Upper lobe of left lung (tissue), 6 donors: Measurements from ENCODE around the gene IGFBP5. TPM values are rescaled to one million over a fixed set of nuclear protein-coding genes. Genes with fewer than 3 reads are reported as not detected.

Experiments used
- ATAC-seq, 2 donors: fragments of 200-7000 bp; cut with Tn5 transposase; one replicate each; pipeline ENCODE4 v1.9.1; 2022; ENCODE audit warnings: mild to moderate bottlenecking in 2 of 2, moderate library complexity in 2 of 2; ENCODE audit not compliant: low FRiP score in 2 of 2
- DNase-seq, 2 donors: peaks; one replicate each; pipeline ENCODE4 v3.0.0-alpha.2; 2019 to 2020
- H3K27ac ChIP-seq, 4 donors: fragments of 200-600 bp; sonication (generic); one replicate each; pipeline ENCODE4 v1.5.1; 2016 to 2019
- H3K27me3 ChIP-seq, 4 donors: fragments of 200-600 bp; sonication (generic); one replicate each; pipeline ENCODE4 v1.5.1; 2017 to 2019
- H3K36me3 ChIP-seq, 4 donors: fragments of 200-600 bp; sonication (generic); one replicate each; pipeline ENCODE4 v1.5.1; 2016 to 2019
- H3K4me1 ChIP-seq, 4 donors: fragments of 200-600 bp; sonication (generic); one replicate each; pipeline ENCODE4 v1.5.1; 2018 to 2019
- H3K4me3 ChIP-seq, 4 donors: fragments of 200-600 bp; sonication (generic); one replicate each; pipeline ENCODE4 v1.5.1; 2017 to 2019; ENCODE audit warnings: mild to moderate bottlenecking in 2 of 4, moderate library complexity in 1 of 4
- H3K9me3 ChIP-seq, 4 donors: fragments of 200-600 bp; sonication (generic); one replicate each; pipeline ENCODE4 v1.5.1; 2018 to 2019
- EP300 ChIP-seq, 4 donors: sonication (generic); formaldehyde crosslinking; IDR thresholded peaks; one replicate each; pipeline ENCODE4 v1.5.1; 2017; ENCODE audit warnings: antibody characterized with exemption in 4 of 4, control low read depth in 2 of 4
- POLR2A ChIP-seq, 4 donors: fragments of 450-650 bp; IDR thresholded peaks; one replicate each; pipeline ENCODE4 v1.5.1; 2016 to 2017; ENCODE audit warnings: antibody characterized with exemption in 4 of 4, mild to moderate bottlenecking in 2 of 4
- POLR2AphosphoS5 ChIP-seq, 2 donors: sonication (generic); formaldehyde crosslinking; IDR thresholded peaks; one replicate each; pipeline ENCODE4 v1.5.1; 2017; ENCODE audit warnings: antibody characterized with exemption in 2 of 2
- WGBS, 2 donors: methylation state at CpG; one replicate each; pipeline ENCODE4 v1.1.5; 2017 to 2018; 5-methylcytosine and 5-hydroxymethylcytosine counted together
- total RNA-seq, 6 donors: library from RNA; depleted of rRNA in 4 of 6; stranded (reverse); fragments of >200 nt in 4 of 6; gene quantifications; one replicate each; pipeline versions ENCODE4 v1.1.0 to v1.2.1, GENCODE V29; 2016 to 2021
- TF ChIP-seq, protein P1 (sequence below), 6 experiments: fragments of 450-650 bp in 4 of 6; fragments of 200-600 bp in 2 of 6; sonication (generic) in 2 of 6; IDR thresholded peaks; one replicate each; pipeline ENCODE4 v1.5.1; 2016 to 2019; ENCODE audit warnings: antibody characterized with exemption in 6 of 6
- donor health status: DM: no; HTN: no; CAD: no; lungs with moderate emphysema.
- donor health status: DM: no; HTN: yes; CAD: no; lungs with severe emphysema.

IGFBP5 gene
- total RNA-seq, 6 donors from 2014 or later: 41.9 to 304 (median 95.5) TPM

DNA sequence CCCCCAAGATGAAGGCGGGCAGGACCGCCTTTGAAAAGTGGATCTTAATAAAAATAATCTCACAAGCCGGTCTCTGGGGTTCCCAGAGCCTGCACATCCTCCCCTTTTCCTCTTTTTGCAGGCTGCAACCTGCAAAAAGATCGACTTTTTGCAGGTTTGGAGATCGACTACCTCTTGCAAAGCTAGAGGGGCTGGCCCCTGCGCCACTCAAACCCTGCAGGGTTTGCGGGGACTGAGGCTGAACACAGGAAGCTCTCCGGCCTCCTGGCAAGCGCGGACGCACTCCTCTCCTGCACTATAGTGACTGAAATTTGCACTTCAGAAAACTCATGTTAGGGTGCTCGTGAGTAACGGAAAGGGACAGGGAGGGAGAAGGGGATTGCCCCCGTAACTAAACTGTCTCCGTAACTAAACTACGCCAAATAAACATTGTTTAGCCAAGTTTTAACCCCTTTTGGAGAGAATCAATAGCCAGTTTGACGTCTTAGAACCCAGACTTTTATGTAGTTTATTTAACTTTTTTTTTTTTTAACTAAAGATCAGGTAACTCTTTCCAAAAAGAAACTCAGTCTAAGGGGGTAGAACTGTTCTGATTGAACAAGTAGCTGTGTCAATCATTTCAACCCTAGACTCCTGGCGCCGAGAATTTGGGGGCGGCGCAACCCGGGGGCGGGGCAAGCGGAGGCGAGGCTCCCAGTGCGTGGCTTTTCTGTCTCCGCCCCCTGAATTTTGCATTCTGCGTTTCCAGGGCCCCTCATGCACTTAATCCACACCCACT is 2.5 kb downstream of the IGFBP5 start:
- H3K9me3 ChIP-seq: no peaks in the 10 kb centered on the region
- DNase-seq (peak; percentile 56 to 96), ATAC-seq (peak; percentile 35 to 65)
- H3K27ac ChIP-seq: peak overlapping the region; percentile 17 to 81 (median 39)
- peaks cover 41 to 51% (median 47%) of the 10 kb centered on the region in 4 donors for H3K4me1 ChIP-seq
- no peaks in the 10 kb centered on the region for H3K36me3 ChIP-seq
- H3K27me3 ChIP-seq: peaks cover 0 to 18% (median 6%) of the 10 kb centered on the region in 4 donors
- 1% methylated on average over 22 to 28 of the region's 28 CpGs for WGBS, 2 donors
- peak overlapping the region; percentile 31 to 46 (median 44) for H3K4me3 ChIP-seq
- TF ChIP-seq, protein P1, sequence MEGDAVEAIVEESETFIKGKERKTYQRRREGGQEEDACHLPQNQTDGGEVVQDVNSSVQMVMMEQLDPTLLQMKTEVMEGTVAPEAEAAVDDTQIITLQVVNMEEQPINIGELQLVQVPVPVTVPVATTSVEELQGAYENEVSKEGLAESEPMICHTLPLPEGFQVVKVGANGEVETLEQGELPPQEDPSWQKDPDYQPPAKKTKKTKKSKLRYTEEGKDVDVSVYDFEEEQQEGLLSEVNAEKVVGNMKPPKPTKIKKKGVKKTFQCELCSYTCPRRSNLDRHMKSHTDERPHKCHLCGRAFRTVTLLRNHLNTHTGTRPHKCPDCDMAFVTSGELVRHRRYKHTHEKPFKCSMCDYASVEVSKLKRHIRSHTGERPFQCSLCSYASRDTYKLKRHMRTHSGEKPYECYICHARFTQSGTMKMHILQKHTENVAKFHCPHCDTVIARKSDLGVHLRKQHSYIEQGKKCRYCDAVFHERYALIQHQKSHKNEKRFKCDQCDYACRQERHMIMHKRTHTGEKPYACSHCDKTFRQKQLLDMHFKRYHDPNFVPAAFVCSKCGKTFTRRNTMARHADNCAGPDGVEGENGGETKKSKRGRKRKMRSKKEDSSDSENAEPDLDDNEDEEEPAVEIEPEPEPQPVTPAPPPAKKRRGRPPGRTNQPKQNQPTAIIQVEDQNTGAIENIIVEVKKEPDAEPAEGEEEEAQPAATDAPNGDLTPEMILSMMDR (IDR thresholded peaks at IDR 0.05): no peak
- TF ChIP-seq POLR2A (IDR thresholded peaks at IDR 0.05) (no peak), POLR2AphosphoS5 (IDR thresholded peaks at IDR 0.05) (no peak)

DNA sequence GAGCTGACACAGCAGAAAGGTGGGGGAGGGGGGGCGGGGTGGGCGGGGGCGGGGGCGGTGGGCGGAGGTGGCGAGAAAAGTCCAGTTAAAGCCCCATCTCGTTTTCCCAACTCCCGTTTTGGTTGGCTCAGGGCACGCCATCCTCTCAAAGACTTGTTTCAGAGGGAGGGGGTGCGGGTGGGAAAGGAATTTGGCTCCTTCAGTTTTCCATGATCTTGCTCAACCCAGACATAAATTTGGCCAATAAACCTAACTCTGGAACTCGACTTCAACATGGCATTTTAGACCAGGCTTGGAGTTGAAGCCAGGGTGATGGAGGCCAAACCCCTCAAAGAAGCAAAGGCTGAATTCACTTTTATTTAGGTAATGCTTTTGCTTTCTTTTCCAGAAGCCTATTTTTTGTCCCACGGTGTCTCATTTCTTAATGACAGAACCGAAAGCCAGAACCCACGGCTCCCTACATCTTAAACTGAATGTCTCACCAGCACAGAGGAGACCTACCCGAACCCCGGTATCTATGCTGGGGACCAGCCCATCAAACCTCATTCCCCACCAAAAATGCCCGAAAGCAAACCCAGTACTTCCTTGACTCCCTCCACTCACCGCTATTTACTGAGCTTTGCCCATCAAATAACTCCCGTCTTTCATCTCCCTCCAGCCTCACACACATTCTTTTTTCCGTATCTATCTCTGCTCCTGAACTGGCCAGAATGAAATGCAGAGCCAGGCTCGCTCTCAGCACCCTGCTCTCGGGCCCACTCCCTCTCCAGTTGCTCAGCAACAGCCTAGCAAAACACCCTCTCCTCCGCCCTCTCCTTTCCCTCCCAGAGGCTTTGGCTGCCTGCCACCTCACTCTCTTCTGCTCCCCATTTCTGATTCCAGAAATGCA is 4.3 kb downstream of the IGFBP5 start:
- H3K4me1 ChIP-seq: peaks cover 41 to 51% (median 47%) of the 10 kb centered on the region in 4 donors
- DNase-seq (peak in 1 of 2 donors; percentile 61), ATAC-seq (peak; percentile 61 to 84)
- peaks cover 0 to 18% (median 6%) of the 10 kb centered on the region in 4 donors for H3K27me3 ChIP-seq
- 11 to 12% methylated on average over 22 to 23 of the region's 23 CpGs for WGBS, 2 donors
- H3K27ac ChIP-seq: peak overlapping the region; percentile 52 to 81 (median 63)
- H3K9me3 ChIP-seq: no peaks in the 10 kb centered on the region
- no peaks in the 10 kb centered on the region for H3K36me3 ChIP-seq
- TF ChIP-seq EP300 (IDR thresholded peaks at IDR 0.05): no peak
- TF ChIP-seq, protein P1 (IDR thresholded peaks at IDR 0.05): no peak
- TF ChIP-seq POLR2AphosphoS5 (IDR thresholded peaks at IDR 0.05): peak in 1 of 2 donors; percentile 12
- TF ChIP-seq POLR2A (IDR thresholded peaks at IDR 0.05): no peak
- H3K4me3 ChIP-seq: peak overlapping the region in 3 of 4 donors; percentile 20 to 46 (median 32)

DNA sequence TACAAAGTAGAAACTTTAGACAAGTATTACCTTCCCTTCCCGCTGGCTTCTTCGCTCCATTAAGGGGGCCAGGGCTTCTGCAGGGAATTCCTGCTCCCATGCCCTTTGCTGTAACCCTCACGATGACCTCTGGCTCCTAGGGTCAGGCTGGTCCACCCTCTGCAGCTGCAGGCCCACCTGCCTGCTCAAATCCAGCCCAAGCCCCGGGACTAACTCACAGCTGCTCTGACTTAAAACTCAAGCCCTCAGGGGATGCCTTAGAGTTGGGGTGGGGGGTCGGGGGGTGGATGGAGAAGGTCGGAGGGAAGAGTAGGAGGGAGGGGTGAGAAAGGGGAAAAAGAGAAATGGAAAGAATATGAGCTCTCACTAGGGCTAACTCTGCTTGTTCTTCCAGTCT is 4.9 kb downstream of the IGFBP5 start:
- WGBS, 2 donors: 40 to 60% methylated on average over 6 of the region's 6 CpGs
- peaks cover 40 to 47% (median 44%) of the 10 kb centered on the region in 4 donors for H3K4me1 ChIP-seq
- TF ChIP-seq, protein P1 (IDR thresholded peaks at IDR 0.05): no peak
- TF ChIP-seq POLR2A (IDR thresholded peaks at IDR 0.05) (no peak), EP300 (IDR thresholded peaks at IDR 0.05) (no peak), POLR2AphosphoS5 (IDR thresholded peaks at IDR 0.05) (no peak)
- no peak for ATAC-seq
- H3K36me3 ChIP-seq: no peaks in the 10 kb centered on the region
- H3K27me3 ChIP-seq: peaks cover 0 to 18% (median 6%) of the 10 kb centered on the region in 4 donors
- peak overlapping the region; percentile 48 to 81 (median 57) for H3K27ac ChIP-seq
- peak overlapping the region in 2 of 4 donors; percentile 21 to 46 for H3K4me3 ChIP-seq
- DNase-seq: no peak
- H3K9me3 ChIP-seq: no peaks in the 10 kb centered on the region

DNA sequence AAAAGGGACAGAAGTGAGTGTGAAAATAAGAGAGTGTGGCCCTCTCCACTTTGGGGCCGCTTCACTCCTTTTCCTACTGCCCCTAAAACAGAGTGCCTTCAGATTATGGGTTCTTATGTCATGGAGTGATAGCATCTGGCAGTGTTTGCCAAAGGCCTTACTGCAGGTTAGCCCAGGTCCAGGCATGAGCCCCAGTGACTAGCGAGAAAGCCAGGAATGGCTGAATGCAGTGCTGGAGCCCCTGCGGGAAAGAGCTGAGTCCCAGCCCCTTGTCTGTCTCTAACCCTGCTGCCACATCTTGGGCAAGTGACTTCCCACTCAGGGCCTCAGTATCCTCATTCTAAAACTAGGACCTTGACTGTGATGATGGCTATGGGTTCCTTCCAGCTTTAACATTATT is 6.0 kb downstream of the IGFBP5 start:
- no peaks in the 10 kb centered on the region for H3K9me3 ChIP-seq
- H3K27ac ChIP-seq: peak overlapping the region in 2 of 4 donors; percentile 3 to 43
- peaks cover 0 to 8% (median 3%) of the 10 kb centered on the region in 4 donors for H3K27me3 ChIP-seq
- H3K4me1 ChIP-seq: peaks cover 29 to 37% (median 33%) of the 10 kb centered on the region in 4 donors
- H3K36me3 ChIP-seq: no peaks in the 10 kb centered on the region
- DNase-seq (no peak), ATAC-seq (no peak)
- no peak for TF ChIP-seq POLR2A (IDR thresholded peaks at IDR 0.05)
- no peak for TF ChIP-seq POLR2AphosphoS5 (IDR thresholded peaks at IDR 0.05)
- no peak for TF ChIP-seq EP300 (IDR thresholded peaks at IDR 0.05)
- TF ChIP-seq, protein P1 (IDR thresholded peaks at IDR 0.05): no peak
- H3K4me3 ChIP-seq: peak overlapping the region in 1 of 4 donors; percentile 4
- 92% methylated on average over 1 to 3 of the region's 3 CpGs for WGBS, 2 donors
